VCaP (cell line): ENCODE data around the gene SUCO.

Experiments
- H3K27ac ChIP-seq: fragments of 450-650 bp; 2 replicates; pipeline ENCODE4 v1.5.1; 2017
- CTCF ChIP-seq: fragments of 450-650 bp; conservative IDR thresholded peaks from 2 replicates; pipeline ENCODE4 v1.5.1; 2017; ENCODE audit warnings: mild to moderate bottlenecking, moderate library complexity

SUCO gene

GRCh38 chr1:172532700-172533512 lies at the start of gene SUCO:
TSS of gene SUCO (plus strand) at chr1:172533150. CDS start at chr1:172533436, 286 bp downstream.
- no peak; the same call in 1 of the 2 replicates for TF ChIP-seq CTCF
- H3K27ac ChIP-seq = peak within 1 kb of the TSS; percentile 92

- no peak for TF ChIP-seq CTCF
- H3K27ac ChIP-seq = no peak overlapping the region
Measured at GRCh38 chr1:172483448-172483847, 49.5 kb upstream of the SUCO start.

- no peak for TF ChIP-seq CTCF
Measured at GRCh38 chr1:172484252-172484651, 48.7 kb upstream of the SUCO start.

GRCh38 chr1:172485626-172486025 lies 47.3 kb upstream of the SUCO start:
- no peak overlapping the region for H3K27ac ChIP-seq
- TF ChIP-seq CTCF = no peak

More at GRCh38 chr1:172484252-172484651, 48.7 kb upstream of the SUCO start:
- H3K27ac ChIP-seq = no peak overlapping the region

- TF ChIP-seq CTCF = no peak
- no peak overlapping the region for H3K27ac ChIP-seq
Measured at GRCh38 chr1:172486805-172487454, 46.0 kb upstream of the SUCO start.

GRCh38 chr1:172487550-172487949 lies 45.4 kb upstream of the SUCO start:
- TF ChIP-seq CTCF = no peak

GRCh38 chr1:172488393-172488792 lies 44.6 kb upstream of the SUCO start:
- TF ChIP-seq CTCF = no peak
- no peak overlapping the region for H3K27ac ChIP-seq

More at GRCh38 chr1:172487550-172487949, 45.4 kb upstream of the SUCO start:
- H3K27ac ChIP-seq = no peak overlapping the region
